GM18499 (cell line): Measurements from ENCODE around the gene MYO16.

Experiments used
- ATAC-seq: cut with Tn5 transposase; IDR thresholded peaks from one replicate; pipeline ENCODE4 v1.9.1; 2021; ENCODE audit warnings: moderate number of reproducible peaks; ENCODE audit not compliant: insufficient read depth, unreplicated experiment

MYO16 gene

DNA sequence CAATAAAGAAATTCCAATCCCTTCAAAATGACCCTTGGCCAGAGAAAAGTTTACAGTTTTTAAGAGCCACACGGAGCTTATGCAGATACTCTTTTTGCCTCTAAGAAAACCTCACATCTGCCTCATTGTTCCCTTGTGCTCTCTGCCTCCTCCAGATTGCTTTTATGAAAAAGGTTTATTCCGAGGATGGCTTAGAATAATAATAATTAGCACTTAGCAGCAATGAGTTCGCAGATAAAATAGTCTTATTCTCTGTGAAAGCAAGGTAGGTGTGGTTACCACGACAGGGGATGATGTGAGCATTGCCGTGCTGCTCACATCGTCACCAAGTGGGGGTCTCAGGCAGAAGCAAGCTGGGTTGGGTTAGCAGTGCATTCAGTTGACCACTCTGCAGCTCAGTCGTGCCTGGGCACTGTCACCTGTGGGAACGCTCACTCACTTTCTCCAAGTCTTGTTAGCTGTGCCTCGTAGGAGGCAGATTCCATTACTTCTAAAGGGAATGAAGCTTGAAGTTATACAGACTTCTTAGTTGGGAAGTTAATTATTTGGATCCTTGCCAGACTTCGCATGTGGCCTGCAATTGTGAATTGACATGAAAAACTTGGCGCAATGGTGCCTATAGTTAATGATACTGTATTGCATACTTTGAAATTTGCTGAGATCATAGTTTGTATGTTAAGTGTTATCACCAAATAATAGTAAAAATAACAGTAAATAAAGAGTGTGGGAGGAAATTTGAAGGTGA is 157.2 kb downstream of the MYO16 start:
- ATAC-seq: no peak

DNA sequence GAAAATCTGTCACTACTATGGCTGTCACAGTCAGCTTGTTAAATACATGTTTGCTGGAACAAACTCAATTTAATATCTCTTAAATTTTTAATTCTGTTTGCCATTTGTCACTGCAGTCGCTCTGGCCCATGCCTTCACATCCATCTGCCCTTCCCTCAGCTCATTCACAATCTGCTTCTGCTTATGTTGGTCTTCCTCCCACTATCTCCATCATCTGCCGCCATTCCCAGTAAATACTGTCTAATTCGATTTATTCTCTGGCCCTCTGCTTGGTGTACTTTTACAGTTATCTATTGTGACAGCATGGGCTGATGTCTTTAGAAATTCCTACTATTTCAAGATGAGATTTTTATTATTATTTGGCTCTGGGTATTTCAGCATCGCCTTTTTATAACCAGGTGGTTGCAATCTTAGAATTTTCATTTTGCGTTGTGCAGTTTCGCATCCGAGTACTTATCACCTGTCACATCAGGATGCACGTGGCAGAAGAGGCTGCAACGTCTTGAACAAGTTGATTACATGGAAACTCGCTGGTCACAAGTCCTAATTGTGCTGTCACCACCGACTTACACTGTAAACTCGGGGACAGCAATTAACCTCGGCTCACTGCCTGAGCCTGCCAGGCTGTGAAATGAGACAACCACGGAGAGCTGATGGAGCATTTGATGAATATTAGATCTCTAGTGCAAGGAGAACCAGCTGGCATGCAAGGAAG is 158.4 kb downstream of the MYO16 start:
- no peak for ATAC-seq

DNA sequence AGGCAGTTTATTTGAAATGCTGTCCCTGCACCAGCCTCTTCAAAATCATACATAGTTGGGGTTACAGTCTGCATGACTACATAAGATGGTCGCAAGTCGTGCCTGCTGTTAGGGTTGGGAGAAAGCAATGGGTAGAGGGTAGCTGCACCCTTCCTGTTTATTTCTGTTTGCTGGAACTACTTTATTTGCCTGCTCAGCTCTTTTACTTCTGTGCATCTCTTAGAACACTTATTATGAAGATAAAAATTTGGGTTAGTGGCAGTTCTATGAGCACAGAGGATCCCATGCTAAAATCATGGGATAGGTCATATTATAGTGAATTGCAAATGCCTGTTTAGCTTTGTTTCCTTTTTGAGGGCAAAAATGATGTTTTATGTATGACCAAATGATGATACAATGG is 160.1 kb downstream of the MYO16 start:
- no peak for ATAC-seq

DNA sequence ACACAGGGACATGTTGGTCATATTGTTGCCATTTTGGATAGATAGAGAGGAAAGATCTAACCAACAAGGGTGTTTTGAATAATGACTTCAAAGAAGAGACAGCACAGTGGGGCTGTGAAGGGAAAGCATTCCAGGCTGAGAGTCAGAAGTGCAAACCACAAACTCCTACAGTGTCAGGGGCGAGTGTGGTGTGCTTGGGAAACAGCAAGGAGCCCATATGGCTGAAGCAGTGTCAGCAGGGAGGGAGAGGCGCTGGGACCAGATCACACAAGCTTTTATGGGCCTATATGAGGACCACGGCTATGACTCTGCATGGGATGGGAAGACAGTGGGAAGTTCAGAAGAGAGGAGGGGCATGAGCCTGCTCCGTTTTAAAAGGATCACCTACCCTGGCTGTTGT is 166.4 kb downstream of the MYO16 start:
- ATAC-seq: no peak

DNA sequence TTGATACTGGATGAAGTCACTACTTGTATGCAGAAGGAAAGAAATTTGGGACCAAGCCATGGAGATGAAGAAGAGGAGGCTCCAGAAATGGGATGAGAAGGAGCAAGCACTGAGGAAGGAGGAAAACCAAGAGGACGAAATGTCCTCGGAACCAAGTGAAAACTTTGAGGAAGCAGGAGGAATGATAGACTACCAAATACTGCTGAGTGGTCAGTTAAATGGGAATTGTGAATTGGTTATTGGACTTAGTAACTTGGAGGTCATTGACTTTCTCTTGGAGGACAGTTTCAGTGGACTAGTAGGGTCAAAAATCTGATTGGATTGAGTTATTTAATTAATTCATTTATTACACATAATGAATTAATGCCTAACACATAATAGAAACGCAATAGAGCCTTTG is 167.9 kb downstream of the MYO16 start:
- ATAC-seq: no peak

DNA sequence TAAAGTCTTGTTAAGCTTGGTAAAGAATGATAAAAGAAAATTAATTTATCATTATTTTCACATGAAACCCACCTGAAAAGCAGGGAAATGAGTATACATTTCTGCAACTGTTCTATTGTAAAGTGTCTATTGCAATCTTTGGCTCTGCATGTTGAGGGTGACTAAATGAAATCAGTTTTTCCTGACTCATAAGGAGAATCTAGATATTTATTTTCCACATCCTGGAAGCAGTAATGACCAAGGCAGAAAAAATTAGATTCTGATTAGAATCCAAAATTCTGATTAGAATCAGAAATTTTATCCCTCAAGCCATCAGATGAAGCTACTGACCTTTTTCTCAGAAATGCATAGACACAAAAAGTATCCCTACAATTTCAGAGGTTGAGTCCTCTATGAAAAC is 178.4 kb downstream of the MYO16 start:
- ATAC-seq: no peak

DNA sequence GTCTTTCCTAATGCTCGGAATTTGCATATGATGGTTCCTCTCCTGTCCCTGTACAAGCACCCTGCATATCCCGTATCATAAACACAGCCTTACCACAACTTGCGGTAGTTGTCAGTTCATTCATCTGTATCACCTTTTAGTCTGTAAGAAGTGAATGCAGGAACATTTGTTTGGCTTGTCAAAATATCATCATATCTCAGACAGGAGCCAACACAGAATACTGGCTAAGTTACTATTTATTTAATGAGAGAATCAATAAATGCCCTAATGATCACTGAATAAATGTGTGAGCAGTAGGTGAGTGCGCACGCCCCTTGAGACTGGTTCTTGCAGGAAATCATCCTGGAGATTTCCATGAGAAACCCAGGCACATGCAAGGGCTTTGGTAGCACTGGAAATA is 182.8 kb downstream of the MYO16 start:
- no peak for ATAC-seq

DNA sequence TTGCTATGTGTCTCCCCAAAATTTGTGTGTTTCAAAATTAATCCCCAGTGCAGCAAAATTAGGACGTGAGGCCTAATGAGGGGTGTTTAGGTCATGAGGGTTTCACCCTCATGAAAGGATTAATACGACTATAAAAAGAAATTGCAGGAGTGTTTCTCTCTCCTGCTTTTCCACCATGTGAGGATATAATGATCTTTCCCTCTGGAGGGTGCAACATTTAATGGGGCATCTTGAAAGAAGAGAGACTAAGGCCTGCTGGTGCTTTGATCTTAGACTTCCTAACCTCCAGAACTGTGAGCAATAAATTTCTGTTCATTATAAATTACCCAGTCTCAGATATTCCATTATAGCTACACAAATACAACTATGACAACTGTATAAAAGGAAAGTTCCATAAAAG is 183.2 kb downstream of the MYO16 start:
- no peak for ATAC-seq

DNA sequence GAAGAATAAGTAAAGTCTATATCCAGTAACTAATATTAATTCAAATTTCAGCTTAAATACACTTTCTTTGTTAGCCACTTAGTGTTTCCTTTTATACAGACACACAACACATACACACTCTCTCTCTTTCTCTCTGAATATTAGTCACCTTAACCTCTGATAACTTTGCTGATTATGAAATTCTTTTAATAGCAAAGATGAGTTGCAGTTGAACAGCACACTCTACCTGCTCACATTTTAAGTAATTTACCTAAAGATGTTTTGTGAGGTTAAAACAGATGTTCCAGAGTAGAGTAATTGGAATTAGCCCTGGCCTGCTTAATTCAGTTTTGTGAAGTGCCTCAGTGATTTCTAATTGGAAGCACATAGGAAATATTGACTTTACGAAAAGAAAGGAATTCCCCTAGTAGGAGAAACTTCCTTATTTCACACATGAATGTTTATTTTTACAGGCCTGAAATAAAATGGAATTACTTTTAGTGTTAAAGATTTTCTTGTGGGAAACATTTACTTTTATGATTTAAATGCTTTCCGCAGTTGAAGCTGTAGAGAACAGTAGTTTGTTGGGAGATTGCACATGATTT is 184.3 kb downstream of the MYO16 start:
- no peak for ATAC-seq

DNA sequence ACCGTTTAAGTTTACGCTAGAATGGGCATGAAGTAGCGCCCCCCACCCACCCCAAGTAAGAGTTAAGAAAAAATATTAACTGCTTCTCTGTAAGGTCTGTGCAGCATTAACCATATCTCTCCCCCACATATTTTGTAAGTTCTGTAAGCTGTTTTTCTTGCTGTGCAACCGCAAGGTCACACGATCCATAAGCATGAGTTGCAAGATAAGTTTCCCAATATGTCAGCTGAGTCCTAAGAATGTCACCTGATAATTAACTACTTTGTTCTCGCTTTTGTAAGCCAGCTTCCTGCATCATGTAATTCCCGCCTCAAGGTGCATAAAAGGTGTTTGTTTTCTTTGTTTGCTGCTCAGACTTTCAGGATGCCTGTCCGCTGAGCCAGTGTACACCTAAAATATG is 187.0 kb downstream of the MYO16 start:
- ATAC-seq: no peak

DNA sequence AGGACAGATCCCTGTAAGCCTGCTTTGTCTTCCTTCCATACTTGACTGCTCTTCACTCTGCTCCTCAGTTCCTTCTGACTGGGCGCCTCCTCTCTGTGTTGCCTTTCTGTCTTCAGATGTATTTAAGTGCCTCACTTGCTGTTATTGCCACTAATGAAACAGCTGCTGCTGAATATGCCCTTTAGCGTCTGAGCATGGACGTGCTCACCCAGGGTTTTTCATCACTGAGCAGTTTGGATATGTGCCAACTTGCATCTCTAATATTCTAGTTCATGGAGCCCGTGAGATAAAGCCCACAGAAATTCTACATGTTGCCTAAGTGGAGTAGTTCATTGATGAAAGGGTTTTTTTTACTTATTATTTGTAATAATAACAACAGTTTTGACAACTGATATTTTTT is 198.2 kb downstream of the MYO16 start:
- ATAC-seq: no peak

DNA sequence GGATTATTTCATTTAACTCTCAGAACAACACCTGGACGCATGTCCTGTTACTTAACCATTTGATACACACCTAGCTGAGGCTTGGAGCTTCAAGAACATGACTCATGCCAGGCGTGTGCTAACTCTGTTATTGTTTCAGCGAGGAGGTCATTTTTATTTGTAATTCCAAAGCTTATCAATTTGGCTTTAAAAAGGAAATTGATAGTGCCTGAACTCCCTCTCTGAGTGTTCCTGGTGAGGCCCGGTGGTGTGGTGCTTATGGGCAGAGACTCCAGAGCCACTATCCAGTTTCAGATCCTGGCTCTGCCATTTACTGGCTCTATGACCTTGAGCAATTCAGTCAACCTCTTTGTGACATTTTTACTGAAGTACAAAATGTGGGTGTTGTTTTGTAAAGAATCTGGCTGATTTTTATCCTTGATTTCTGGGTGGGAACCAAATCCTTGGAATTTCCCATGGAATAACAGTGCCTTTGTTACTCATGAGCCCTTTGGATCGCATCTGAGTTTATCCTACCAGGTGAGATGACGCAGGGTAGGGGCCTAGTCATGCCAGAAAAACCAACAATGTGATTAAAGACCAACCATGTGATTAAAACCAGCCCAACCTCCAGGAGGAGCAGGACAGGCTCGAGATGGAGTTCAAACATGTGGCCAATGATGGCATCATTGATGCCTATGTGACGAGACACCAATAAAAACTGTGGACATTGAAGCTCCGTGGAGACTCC is 198.8 kb downstream of the MYO16 start:
- ATAC-seq: no peak

DNA sequence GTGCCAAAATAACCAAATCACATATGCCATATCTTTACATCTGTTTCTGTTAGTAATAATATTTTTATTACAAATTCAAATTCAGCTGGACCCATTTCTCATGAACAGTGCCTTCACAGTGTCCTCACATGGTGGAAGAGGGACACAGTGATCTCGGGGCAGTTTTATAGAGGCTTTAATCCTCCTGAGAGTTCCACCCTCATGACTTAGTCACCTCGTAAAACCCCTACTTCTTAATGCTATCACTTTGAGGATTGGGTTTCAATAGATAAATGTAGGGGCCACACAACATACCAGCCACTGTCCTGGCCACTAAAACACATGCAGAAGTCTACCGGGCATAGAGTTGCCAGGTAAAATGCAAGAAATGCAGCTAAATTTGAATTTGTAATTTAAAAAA is 201.5 kb downstream of the MYO16 start:
- ATAC-seq: no peak

DNA sequence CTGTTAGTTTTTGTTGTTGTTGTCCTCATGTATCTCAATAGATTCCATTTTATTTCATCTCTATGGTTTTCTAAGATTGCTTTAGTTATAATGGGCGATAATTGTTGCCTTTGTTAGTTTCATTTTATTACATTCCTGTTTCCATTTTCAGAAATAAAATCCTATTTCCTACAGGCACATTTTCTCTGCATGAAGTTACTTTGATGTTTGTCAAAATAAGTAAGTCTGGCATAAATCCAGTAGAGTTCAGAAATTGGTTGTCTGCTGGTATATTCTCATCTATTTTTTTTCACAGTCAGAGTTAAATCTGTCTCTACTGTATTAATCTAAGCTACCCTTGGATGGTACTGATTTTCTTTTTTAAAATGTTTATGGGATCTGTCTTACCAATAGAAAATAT is 204.1 kb downstream of the MYO16 start:
- no peak for ATAC-seq

DNA sequence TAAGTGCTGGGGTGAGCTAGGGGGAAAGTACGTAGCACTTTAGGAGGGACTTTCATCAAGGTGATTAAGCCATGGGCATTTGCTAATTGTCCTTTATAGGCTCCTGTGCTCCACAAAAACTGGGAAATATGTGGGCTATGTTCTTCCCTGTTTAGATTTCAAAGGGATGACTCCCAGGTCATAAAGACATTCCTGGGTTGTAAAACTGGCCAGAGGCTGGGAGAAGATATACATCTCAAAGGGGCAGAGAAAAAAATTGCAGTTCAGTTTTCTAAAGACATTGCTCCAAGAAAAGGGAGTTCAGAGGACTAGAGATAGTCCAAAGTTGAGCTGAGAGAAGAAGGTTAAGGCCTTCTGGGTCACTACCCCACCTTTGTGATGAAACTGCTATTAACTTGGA is 204.8 kb downstream of the MYO16 start:
- no peak for ATAC-seq

DNA sequence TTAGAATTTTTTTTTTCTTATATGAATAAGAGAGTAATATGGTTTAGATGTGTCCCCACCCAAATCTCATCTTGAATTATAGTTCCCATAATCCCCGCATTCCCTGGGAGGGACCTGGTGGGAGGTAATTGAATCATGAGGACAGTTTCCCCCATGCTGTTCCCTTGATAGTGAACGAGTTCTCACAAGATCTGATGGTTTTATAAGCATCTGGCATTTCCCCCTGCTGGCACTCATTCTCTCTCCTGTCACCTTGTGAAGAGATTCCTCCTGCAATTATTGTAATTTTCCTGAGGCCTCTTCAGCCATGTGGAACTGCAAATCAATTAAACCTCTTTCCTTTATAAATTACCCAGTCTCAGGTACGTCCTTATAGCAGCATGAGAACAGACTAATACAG is 205.7 kb downstream of the MYO16 start:
- ATAC-seq: no peak

DNA sequence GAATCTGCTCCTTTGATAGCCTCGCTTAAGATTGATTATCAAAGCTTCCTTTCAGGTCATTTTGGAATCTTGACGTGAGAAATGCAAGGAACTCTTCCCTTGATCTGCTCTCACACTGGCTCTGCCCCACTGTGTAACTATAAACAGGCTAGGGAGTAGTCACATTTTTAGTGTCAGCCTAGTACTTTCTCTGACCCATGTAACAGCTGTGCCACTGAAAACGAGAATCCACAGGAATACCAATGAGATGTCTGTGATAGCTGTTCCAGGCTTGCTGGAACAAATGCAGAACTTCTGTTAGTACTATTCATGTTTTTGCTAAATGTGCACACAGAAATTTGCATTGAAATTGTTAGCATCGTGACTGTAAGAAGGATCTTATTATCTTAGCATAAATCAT is 221.3 kb downstream of the MYO16 start:
- no peak for ATAC-seq

DNA sequence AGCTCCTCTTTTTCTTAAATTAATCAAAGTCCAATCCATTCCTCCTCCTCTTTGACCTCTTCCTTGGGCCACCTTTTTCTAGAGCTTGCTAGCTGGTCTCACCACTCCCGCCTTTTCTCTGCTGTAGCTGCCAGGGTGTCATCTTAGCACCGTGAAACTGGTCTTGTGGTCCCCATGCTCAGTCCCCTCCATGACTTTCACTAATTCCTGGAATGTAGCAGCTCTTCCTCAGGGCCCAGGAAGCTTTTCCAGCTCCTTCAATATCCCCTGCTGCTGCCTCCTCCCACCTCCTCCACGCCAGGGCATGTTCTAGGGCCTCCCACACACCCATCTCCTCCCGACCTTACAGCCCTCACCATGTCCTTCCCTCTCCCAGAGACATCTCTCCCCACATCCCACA is 222.2 kb downstream of the MYO16 start:
- ATAC-seq: no peak

DNA sequence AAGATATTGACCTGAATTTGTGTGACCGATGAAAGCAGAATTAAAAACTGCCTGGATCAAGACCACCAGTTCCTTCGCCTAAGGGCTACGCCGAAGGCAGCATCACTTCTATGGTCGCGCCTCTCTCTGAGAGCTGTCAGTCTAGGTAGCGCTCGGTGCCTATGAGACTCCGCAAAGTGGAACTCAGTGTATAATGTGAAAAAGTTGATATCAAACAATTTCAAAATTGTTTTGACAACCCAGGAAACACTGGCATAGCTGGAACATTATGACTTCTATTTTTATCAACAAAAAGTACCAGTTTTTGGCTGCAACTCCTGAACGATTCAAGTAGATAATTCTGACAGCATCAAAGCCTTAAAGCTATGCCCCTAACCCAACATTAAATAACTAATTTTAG is 223.6 kb downstream of the MYO16 start:
- no peak for ATAC-seq

DNA sequence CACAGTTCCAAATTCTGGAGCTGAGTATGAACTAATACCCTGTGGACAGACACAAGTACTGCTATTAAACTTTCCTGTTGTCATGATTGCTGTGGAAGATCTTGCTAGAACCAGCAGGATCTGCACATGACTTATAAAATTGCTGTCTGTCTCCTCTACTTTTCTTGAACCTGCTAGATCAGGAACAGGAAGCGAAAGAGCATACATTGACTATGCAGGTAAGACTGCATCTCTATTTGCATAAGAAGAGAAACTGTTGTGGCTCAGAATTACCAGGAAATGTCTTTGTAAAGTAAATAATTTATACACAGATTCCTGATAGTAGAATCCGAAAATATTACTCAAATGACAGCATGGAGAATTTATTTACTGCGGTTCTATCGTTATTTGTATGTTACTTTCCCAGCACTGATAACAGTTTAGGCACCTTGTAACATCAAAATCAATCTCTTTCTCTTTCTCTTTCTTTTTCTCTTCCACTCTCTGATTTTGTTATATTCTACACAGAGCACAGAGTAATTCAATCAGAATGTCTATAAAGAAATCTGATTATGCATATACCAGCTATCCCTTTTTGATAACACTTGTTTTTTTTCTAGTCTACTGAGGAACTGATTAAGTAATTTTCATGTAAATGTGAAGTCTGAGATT is 226.5 kb downstream of the MYO16 start:
- ATAC-seq: peak; percentile 87

DNA sequence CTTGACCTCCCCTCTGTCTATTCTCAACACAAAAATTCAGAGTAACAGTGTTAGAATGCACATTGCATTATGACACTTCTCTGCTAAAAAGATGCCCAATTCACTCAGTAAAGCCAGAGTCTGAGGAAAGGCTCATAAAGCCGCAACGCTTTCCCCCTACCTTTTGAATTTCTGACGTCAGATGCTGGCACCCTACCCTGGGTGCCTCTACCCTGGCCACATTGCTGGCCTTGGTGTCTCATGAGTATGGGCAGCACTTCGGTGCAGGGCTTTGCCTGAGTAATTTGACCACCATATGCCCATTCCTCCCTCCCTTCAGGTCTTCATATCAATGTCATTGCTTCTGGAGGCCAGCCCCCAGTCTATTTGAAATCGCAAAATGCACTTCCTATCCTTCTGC is 229.3 kb downstream of the MYO16 start:
- ATAC-seq: no peak
